HG02763 (cell line): Measurements from ENCODE around the gene C2orf76.
A peak's percentile ranks its signal among the peaks of the same experiment; 100 is the strongest.
"Not testable (repeated sequence)": the region's sequence is repeated elsewhere in the genome, so short reads cannot be mapped to it uniquely, and the experiment has no call there.

Source experiments
- ATAC-seq: cut with Tn5 transposase; IDR thresholded peaks from one replicate; pipeline ENCODE4 v1.9.1; 2021; ENCODE audit warnings: mild to moderate bottlenecking, moderate library complexity; ENCODE audit not compliant: unreplicated experiment

Gene C2orf76

DNA sequence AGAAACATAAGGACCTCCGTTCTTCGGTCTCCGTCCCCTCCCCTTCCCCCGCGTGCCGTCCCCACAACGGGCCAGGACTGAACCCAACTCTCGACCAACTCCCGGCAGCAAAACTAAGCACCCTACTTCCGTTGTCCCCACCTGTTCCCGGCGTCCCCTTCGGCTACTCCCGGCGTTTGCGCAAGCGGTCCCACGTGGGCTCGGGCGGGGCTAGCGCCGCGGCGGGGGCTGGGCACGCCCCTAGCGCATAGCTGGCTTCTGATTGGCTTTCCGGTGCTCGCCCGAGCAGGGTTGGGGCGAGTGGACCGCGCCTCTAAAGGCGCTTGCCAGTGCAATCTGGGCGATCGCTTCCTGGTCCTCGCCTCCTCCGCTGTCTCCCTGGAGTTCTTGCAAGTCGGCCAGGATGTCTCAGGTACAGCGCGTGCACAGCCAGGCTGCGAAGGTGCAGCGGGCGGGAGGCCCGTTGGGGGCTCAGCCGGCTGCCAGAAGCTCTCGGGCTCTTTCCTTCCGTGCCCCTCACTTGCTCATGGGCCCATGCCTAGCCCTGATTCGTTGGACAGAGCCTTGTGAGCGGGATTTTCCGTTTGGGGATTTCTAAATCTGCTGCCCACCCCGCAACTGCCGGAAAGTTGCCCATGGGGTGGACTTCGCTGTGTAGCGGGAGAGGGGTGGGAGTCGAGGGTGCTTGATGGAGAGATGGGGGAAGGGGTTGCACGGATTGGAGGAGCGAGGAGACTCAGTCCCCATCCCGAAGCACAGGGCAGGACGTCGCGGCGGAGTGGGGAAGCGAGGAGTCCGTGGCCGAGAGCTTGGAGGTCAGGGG is at the start of gene C2orf76, which contains the start of gene DBI:
C2orf76 (minus strand) TSS at position 186 of the 823 bp plus-strand sequence. CDS start 26,875 bp downstream, outside the sequence.
DBI (plus strand) TSS at position 329 of the 823 bp plus-strand sequence; CDS start at position 404, 75 bp downstream.
- ATAC-seq, result peak; percentile 97

DNA sequence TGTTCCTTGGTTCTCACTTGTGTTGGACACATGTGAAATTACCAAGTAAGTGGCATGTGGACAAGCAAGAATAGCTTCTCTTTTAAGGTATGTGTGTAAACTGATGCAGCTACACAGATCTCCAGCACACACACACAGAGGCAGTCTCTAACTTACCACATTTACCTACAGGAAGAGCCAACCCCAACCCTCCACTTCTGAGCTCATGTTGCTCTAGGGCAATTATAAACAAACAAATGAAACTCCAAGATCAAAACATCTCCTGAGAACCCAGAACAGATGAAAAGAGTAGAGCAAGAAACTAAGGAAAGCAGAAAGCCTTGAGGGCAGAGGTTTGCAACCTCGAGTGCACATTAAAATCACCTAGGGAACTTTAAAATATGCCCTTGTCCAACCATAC is 49.0 kb upstream of the C2orf76 start:
- no peak for ATAC-seq

DNA sequence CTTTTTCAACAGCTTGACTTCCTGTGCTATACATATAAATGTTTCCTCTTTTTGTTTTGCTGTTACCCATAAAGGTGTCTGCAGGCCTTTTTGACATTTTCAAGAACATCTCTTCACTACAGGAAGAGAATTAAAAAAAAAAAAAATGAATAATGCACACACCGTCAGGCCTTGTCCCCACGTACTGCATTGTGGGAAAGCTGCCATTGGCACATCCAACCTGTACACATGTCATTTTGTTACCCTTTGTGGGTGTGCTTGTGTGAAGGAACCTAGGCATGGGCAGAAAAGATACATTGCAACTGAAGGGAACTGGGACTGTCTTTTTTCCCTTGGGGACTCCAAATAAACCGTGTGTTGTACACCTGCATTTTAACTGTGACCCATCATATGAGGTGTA is 48.3 kb upstream of the C2orf76 start:
- no peak for ATAC-seq

DNA sequence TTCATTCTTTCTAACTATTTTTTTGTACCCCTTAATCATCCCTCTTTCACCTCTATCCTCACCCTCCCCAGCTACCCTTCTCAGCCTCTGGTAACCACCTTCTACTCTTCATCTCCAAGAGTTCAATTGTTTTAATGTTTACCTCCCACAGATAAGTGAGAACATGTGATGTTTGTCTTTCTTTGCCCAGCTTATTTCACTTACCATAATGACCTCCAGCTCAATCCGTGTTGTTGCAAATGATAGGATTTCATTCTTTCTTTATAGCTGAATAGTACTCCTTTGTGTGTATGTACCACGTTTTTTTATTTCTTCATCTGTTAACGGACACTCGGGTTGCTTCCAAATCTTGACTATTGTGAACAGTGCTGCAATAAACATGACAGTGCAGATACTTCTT is 42.9 kb upstream of the C2orf76 start:
- ATAC-seq, result no peak

DNA sequence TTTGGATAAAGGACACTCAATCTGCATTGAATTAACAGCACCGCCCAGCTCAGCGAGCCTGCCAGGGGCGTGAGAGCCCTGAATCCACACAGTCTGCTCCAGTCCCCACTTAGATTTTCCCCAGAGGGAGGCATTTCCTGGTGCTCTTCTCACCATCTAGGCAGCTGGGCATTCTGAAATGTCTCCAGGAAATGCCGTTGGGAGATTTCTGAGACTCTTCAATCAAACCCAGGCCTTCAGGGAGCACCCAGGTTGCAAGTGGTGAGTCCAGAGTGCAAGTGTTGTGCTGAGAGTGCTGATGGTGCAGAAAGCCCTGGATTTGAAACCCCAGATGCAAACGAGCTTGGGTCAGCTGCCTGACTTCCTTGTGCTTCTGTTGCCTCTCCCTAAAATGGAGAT is 41.6 kb upstream of the C2orf76 start:
- ATAC-seq, result no peak

- ATAC-seq, result no peak
These were observed 41.0 kb upstream of the C2orf76 start for GRCh38 chr2:119407430-119408220.

- ATAC-seq, result no peak
These were observed 38.5 kb upstream of the C2orf76 start for GRCh38 chr2:119405151-119405550.

- not testable (repeated sequence) for ATAC-seq
These were observed 37.0 kb upstream of the C2orf76 start for GRCh38 chr2:119403618-119404017.

GRCh38 chr2:119402645-119403560 is 36.3 kb upstream of the C2orf76 start:
- no peak for ATAC-seq

DNA sequence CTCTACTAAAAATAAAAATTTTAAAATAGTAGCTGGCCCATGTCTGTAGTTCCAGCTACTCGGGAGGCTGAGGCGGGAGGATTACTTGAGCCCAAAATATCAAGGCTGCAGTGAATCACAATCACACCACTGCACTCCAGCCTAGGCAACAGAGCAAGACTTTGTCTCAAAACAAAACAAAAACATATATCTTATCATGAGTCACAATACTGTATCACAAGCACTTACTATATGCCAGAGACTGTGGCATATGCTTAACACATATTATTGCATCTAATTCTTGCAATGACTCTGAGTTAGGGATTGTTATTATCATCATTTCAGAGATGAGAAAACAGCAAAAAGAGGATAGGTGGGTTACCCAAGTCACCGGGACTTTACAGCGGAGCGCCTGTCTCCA is 35.5 kb upstream of the C2orf76 start:
- ATAC-seq, result no peak

GRCh38 chr2:119397196-119397595 is 30.6 kb upstream of the C2orf76 start:
- ATAC-seq, result no peak

- ATAC-seq, result no peak
These were observed 27.5 kb upstream of the C2orf76 start for GRCh38 chr2:119393971-119394748.

- no peak for ATAC-seq
These were observed 23.1 kb upstream of the C2orf76 start for GRCh38 chr2:119389615-119390306.

GRCh38 chr2:119387381-119388129 is 20.9 kb upstream of the C2orf76 start:
- peak; percentile 72 for ATAC-seq

GRCh38 chr2:119385466-119385865 is 18.8 kb upstream of the C2orf76 start:
- no peak for ATAC-seq

GRCh38 chr2:119384971-119385370 is 18.3 kb upstream of the C2orf76 start:
- ATAC-seq, result no peak

DNA sequence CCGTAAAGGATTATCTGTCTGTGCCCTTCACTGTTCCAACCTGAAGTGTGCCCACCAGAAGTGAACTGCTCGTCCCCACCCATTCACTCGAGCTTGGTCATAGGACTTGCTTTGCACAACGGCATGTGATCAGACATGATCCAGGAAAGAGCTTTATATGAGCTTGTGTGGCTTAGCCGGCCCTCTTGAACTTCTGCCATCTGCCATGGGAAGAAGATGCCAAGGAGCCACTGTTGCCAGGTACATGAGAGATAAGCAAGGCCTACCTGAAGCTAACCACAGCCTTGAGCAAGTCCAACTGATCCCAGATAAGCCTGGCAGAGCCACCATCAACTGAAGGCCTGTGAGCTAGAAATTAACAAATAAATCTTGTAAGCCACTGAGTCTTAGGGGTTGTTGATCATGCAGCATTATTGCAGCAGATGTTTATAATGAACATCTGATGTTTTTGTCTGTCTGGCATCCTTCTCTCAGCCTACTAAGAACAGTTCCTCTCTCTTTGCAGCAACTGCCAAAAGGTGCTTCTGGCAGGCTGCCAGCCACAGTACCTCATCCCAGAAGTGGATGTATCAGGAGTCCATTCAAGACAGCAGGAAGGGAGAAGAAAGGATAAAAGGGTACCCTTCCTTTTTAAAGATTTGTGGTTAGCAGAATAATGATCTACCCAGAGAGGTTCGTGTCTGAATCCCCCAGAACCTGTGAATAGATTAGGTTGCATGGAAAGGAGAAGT is 16.9 kb upstream of the C2orf76 start:
- no peak for ATAC-seq

GRCh38 chr2:119378566-119378965 is 11.9 kb upstream of the C2orf76 start:
- no peak for ATAC-seq
